Measurements from ENCODE around the gene HACD3. TPM values are rescaled to one million over a fixed set of nuclear protein-coding genes. Genes with fewer than 3 reads are reported as not detected.
A peak's percentile ranks its signal among the peaks of the same experiment; 100 is the strongest.

The HACD3 gene
- total and polyA plus RNA-seq, 3 experiments from 2014 or later, result 40.3 to 51.4 (median 46.1) TPM

DNA sequence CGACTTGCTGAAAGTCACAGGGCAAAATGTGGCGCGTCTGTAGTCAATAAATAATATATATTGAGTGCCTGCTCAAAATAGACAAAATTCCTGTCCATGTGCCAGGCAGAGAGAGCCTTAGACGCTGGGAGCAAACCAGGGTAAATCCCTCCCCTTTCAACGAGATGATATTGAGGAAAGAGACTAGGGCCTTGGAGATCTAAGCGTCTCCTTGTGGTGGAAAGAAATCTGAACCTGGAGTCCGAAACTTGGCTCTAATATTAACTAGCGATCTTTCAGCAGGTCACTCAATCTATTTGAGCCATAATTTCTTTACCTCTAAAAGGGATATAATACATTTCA lies 12.4 kb upstream of the HACD3 start:
- Histone ChIP-seq H3K36me3 (ENCODE audit: insufficient read depth, low read length) (no peaks in the 10 kb centered on the region), H3K4me3 (ENCODE audit: low read length) (peak overlapping the region; percentile 85), H3K27ac (ENCODE audit: low read depth, low read length) (peak overlapping the region; percentile 86), H3K9me3 (ENCODE audit: low read length) (no peaks in the 10 kb centered on the region), H3K27me3 (ENCODE audit: insufficient read depth, low read length, poor library complexity, severe bottlenecking) (no peaks in the 10 kb centered on the region), H3K4me1 (ENCODE audit: insufficient read depth, low read length) (peaks cover 43% of the 10 kb centered on the region)
- no peak for DNase-seq
- Mint-ChIP-seq H3K36me3 (peaks cover 0 to 33% (median 2%) of the 10 kb centered on the region in 3 donors), H3K4me1 (peaks cover 32 to 46% (median 45%) of the 10 kb centered on the region in 3 donors), H3K27ac (peak overlapping the region; percentile 91 to 99 (median 98)), H3K27me3 (no peaks in the 10 kb centered on the region), H3K9me3 (no peaks in the 10 kb centered on the region), H3K4me3 (peak overlapping the region; percentile 88 to 100 (median 96))
- ChIA-PET CTCF (no interaction called here), POLR2A (no interaction called here)

- Mint-ChIP-seq H3K27me3 (no peaks in the 10 kb centered on the region), H3K4me3 (peak overlapping the region in 2 of 7 donors; percentile 15 to 36), H3K36me3 (peaks cover 0 to 24% (median 2%) of the 10 kb centered on the region in 3 donors), H3K4me1 (peaks cover 25 to 37% (median 36%) of the 10 kb centered on the region in 3 donors), H3K27ac (no peak overlapping the region), H3K9me3 (no peaks in the 10 kb centered on the region)
- Histone ChIP-seq H3K4me1 (ENCODE audit: insufficient read depth, low read length) (peaks cover 35% of the 10 kb centered on the region), H3K9me3 (ENCODE audit: low read length) (no peaks in the 10 kb centered on the region), H3K4me3 (ENCODE audit: low read length) (no peak overlapping the region), H3K27ac (ENCODE audit: low read depth, low read length) (no peak overlapping the region), H3K27me3 (ENCODE audit: insufficient read depth, low read length, poor library complexity, severe bottlenecking) (no peaks in the 10 kb centered on the region), H3K36me3 (ENCODE audit: insufficient read depth, low read length) (no peaks in the 10 kb centered on the region)
- no peak for DNase-seq
- ChIA-PET CTCF (no interaction called here), POLR2A (interaction anchor here (0.6 kb wide), 1 partner anchor 11 kb away, joined by 3 read pairs; the partner anchor contains the start of gene HACD3)
These were observed 11.5 kb upstream of the HACD3 start for GRCh38 chr15:65518633-65519285.

DNA sequence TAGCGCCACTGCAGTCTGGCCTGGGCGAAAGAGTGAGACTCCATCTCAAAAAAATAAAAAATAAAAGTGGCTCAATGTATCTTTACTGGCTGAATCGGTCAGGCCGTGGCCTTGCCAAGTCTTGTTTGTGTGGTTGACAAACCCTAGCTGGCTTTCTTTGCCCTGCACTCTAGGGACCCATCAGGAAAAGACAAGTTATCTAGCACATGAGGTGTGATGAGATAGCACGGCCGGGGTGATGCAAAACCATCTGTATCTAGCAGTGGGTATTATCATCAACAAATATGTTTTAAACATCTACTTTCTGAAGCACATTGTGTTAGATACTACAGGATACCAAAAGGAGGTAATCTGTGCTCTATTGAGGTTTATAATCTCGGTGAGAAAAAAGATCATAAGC lies 8.9 kb upstream of the HACD3 start:
- Histone ChIP-seq H3K36me3 (ENCODE audit: insufficient read depth, low read length) (no peaks in the 10 kb centered on the region), H3K27me3 (ENCODE audit: insufficient read depth, low read length, poor library complexity, severe bottlenecking) (no peaks in the 10 kb centered on the region), H3K4me3 (ENCODE audit: low read length) (no peak overlapping the region), H3K27ac (ENCODE audit: low read depth, low read length) (no peak overlapping the region), H3K4me1 (ENCODE audit: insufficient read depth, low read length) (peaks cover 10% of the 10 kb centered on the region), H3K9me3 (ENCODE audit: low read length) (no peaks in the 10 kb centered on the region)
- DNase-seq, result no peak
- ChIA-PET CTCF (interaction anchor here (0.6 kb wide), 1 partner anchor 1818 kb away, joined by 3 read pairs; no protein-coding TSS in a partner anchor), POLR2A (no interaction called here)
- no peak overlapping the region for H3K27ac Mint-ChIP-seq
- H3K36me3 Mint-ChIP-seq, result peaks cover 0 to 8% (median 2%) of the 10 kb centered on the region in 3 donors
- peaks cover 10 to 12% (median 11%) of the 10 kb centered on the region in 3 donors for H3K4me1 Mint-ChIP-seq
- H3K9me3 Mint-ChIP-seq, result no peaks in the 10 kb centered on the region
- peak overlapping the region in 1 of 7 donors; percentile 62 for H3K4me3 Mint-ChIP-seq
- H3K27me3 Mint-ChIP-seq, result no peaks in the 10 kb centered on the region

- no peak for DNase-seq
- no peaks in the 10 kb centered on the region for H3K4me1 ChIP-seq (ENCODE audit: insufficient read depth, low read length)
- Mint-ChIP-seq H3K4me1 (no peaks in the 10 kb centered on the region), H3K36me3 (no peaks in the 10 kb centered on the region), H3K9me3 (no peaks in the 10 kb centered on the region), H3K27me3 (no peaks in the 10 kb centered on the region), H3K4me3 (peak overlapping the region in 1 of 7 donors; percentile 34), H3K27ac (no peak overlapping the region)
- H3K9me3 ChIP-seq (ENCODE audit: low read length), result no peaks in the 10 kb centered on the region
- H3K27ac ChIP-seq (ENCODE audit: low read depth, low read length), result no peak overlapping the region
- no peaks in the 10 kb centered on the region for H3K27me3 ChIP-seq (ENCODE audit: insufficient read depth, low read length, poor library complexity, severe bottlenecking)
- no peaks in the 10 kb centered on the region for H3K36me3 ChIP-seq (ENCODE audit: insufficient read depth, low read length)
- CTCF ChIA-PET, result interaction anchor here (0.8 kb wide), 1 partner anchor 8 kb away, joined by 3 read pairs; no protein-coding TSS in a partner anchor
- POLR2A ChIA-PET, result no interaction called here
- H3K4me3 ChIP-seq (ENCODE audit: low read length), result no peak overlapping the region
These were observed 6.0 kb upstream of the HACD3 start for GRCh38 chr15:65524226-65524625.

DNA sequence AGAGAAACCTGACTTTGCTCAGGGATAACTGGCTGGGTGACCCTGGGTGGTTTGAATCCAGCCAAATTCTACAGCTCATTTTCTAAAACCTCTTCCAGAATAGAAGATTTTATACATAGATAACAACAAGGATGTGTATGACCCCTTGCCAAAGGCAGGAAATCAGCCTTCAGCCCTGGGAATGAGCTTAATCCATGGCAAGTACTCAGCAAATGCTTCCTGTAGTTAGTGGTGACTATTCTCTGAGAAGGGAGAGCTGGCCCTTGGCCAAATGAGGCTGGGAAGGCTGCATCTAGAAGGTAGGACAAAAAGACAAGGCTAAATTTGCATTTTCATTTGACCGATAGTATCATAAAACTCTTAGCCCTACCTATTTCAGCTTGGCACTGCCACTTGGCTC lies 4.6 kb upstream of the HACD3 start:
- POLR2A ChIA-PET, result no interaction called here
- Histone ChIP-seq H3K4me1 (ENCODE audit: insufficient read depth, low read length) (no peaks in the 10 kb centered on the region), H3K27me3 (ENCODE audit: insufficient read depth, low read length, poor library complexity, severe bottlenecking) (no peaks in the 10 kb centered on the region), H3K9me3 (ENCODE audit: low read length) (no peaks in the 10 kb centered on the region), H3K36me3 (ENCODE audit: insufficient read depth, low read length) (no peaks in the 10 kb centered on the region), H3K4me3 (ENCODE audit: low read length) (no peak overlapping the region), H3K27ac (ENCODE audit: low read depth, low read length) (no peak overlapping the region)
- DNase-seq, result no peak
- no peak overlapping the region for H3K27ac Mint-ChIP-seq
- H3K4me1 Mint-ChIP-seq, result peaks cover 5 to 6% (median 5%) of the 10 kb centered on the region in 3 donors
- H3K4me3 Mint-ChIP-seq, result no peak overlapping the region
- no peaks in the 10 kb centered on the region for H3K27me3 Mint-ChIP-seq
- no peaks in the 10 kb centered on the region for H3K9me3 Mint-ChIP-seq
- CTCF ChIA-PET, result interaction anchor here (1.4 kb wide), 1 partner anchor 29 kb away, joined by 3 read pairs; no protein-coding TSS in a partner anchor
- H3K36me3 Mint-ChIP-seq, result peaks cover 0 to 2% (median 0%) of the 10 kb centered on the region in 3 donors

GRCh38 chr15:65528461-65529060 lies 1.7 kb upstream of the HACD3 start:
- H3K36me3 Mint-ChIP-seq, result peaks cover 0 to 2% (median 0%) of the 10 kb centered on the region in 3 donors
- CTCF ChIA-PET, result interaction anchor here (3.5 kb wide), 1 partner anchor 12 kb away, joined by 18 read pairs; no protein-coding TSS in a partner anchor
- peak overlapping the region in 2 of 8 donors; percentile 0 to 63 for H3K27ac Mint-ChIP-seq
- H3K4me1 Mint-ChIP-seq, result peaks cover 20 to 29% (median 29%) of the 10 kb centered on the region in 3 donors
- H3K9me3 Mint-ChIP-seq, result no peaks in the 10 kb centered on the region
- POLR2A ChIA-PET, result no interaction called here
- Histone ChIP-seq H3K27me3 (ENCODE audit: insufficient read depth, low read length, poor library complexity, severe bottlenecking) (no peaks in the 10 kb centered on the region), H3K4me1 (ENCODE audit: insufficient read depth, low read length) (no peaks in the 10 kb centered on the region), H3K4me3 (ENCODE audit: low read length) (no peak overlapping the region), H3K36me3 (ENCODE audit: insufficient read depth, low read length) (no peaks in the 10 kb centered on the region), H3K27ac (ENCODE audit: low read depth, low read length) (no peak overlapping the region), H3K9me3 (ENCODE audit: low read length) (no peaks in the 10 kb centered on the region)
- peak overlapping the region in 1 of 7 donors; percentile 90 for H3K4me3 Mint-ChIP-seq
- no peaks in the 10 kb centered on the region for H3K27me3 Mint-ChIP-seq
- no peak for DNase-seq

GRCh38 chr15:65529762-65530317 lies 423 bp upstream of the HACD3 start:
- Mint-ChIP-seq H3K27me3 (no peaks in the 10 kb centered on the region), H3K4me3 (peak overlapping the region; percentile 79 to 91 (median 89)), H3K27ac (peak overlapping the region; percentile 59 to 98 (median 90)), H3K36me3 (peaks cover 0 to 2% (median 0%) of the 10 kb centered on the region in 3 donors), H3K9me3 (no peaks in the 10 kb centered on the region), H3K4me1 (peaks cover 28 to 38% (median 38%) of the 10 kb centered on the region in 3 donors)
- H3K4me3 ChIP-seq (ENCODE audit: low read length), result peak overlapping the region; percentile 77
- peak overlapping the region; percentile 60 for H3K27ac ChIP-seq (ENCODE audit: low read depth, low read length)
- H3K4me1 ChIP-seq (ENCODE audit: insufficient read depth, low read length), result no peaks in the 10 kb centered on the region
- ChIA-PET POLR2A (interaction anchor here (1.1 to 2.0 kb wide), 6 partner anchors 11 to 340 kb away, joined by 3 to 15 read pairs (median 6); partner anchors contain the start of genes DPP8, INTS14 and RAB11A), CTCF (interaction anchor here (1.2 to 3.5 kb wide), 4 partner anchors 13 to 81 kb away, joined by 3 to 18 read pairs (median 6); partner anchors contain the start of gene INTS14)
- H3K36me3 ChIP-seq (ENCODE audit: insufficient read depth, low read length), result no peaks in the 10 kb centered on the region
- no peak for DNase-seq
- H3K9me3 ChIP-seq (ENCODE audit: low read length), result no peaks in the 10 kb centered on the region
- H3K27me3 ChIP-seq (ENCODE audit: insufficient read depth, low read length, poor library complexity, severe bottlenecking), result no peaks in the 10 kb centered on the region

DNA sequence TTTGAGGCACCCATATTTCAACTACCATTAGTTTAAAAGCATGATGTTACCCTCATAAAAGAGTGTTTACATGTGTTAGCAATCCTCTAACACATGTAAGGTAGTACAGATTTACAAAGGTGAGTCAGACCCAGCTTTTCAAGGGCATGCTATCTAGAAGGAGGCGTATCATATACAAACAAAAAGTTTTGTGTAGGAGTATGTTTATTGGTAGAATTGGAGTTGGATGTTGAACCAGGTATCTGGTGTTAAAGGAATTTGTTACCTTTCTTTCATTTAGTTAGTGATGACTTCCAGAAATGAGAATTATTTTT lies 2.4 kb downstream of the HACD3 start:
- no peak for DNase-seq
- Histone ChIP-seq H3K4me3 (ENCODE audit: low read length) (no peak overlapping the region), H3K9me3 (ENCODE audit: low read length) (no peaks in the 10 kb centered on the region), H3K27me3 (ENCODE audit: insufficient read depth, low read length, poor library complexity, severe bottlenecking) (no peaks in the 10 kb centered on the region), H3K36me3 (ENCODE audit: insufficient read depth, low read length) (no peaks in the 10 kb centered on the region), H3K27ac (ENCODE audit: low read depth, low read length) (no peak overlapping the region), H3K4me1 (ENCODE audit: insufficient read depth, low read length) (no peaks in the 10 kb centered on the region)
- Mint-ChIP-seq H3K27ac (no peak overlapping the region), H3K4me3 (peak overlapping the region in 5 of 7 donors; percentile 7 to 87 (median 32)), H3K9me3 (no peaks in the 10 kb centered on the region), H3K36me3 (peaks cover 0 to 4% (median 3%) of the 10 kb centered on the region in 3 donors), H3K4me1 (peaks cover 30 to 54% (median 39%) of the 10 kb centered on the region in 3 donors), H3K27me3 (no peaks in the 10 kb centered on the region)
- ChIA-PET CTCF (no interaction called here), POLR2A (no interaction called here)
